GM21529 (cell line): ENCODE measurements around the gene MYOM1.

Experiments used
- ATAC-seq: cut with Tn5 transposase; IDR thresholded peaks from one replicate; pipeline ENCODE4 v1.9.1; 2021; ENCODE audit not compliant: unreplicated experiment

Gene MYOM1

DNA sequence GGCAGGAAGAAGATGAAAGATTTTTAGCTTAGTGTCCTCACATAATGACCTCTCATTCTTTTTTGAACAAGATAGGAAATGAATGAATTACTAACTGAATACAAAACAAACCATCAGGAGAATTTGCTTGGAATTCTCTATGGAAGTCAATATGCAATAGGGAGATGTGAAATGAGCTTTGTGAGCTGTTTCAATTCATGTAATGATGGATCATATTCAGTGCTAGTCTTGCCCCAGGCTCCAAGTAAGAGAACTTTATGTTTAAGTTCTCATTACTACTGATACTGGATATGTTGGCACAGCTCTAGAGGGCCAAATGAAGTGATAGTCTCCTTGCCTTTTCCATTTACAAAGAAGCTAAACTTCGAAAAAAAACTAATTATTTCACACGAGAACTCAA, 29.2 kb downstream of the MYOM1 start:
- ATAC-seq: no peak

GRCh38 chr18:3189884-3190283, 29.9 kb downstream of the MYOM1 start:
- ATAC-seq: no peak

GRCh38 chr18:3186678-3187658, 32.8 kb downstream of the MYOM1 start:
- ATAC-seq: no peak

GRCh38 chr18:3184275-3184963, 35.3 kb downstream of the MYOM1 start:
- no peak for ATAC-seq

GRCh38 chr18:3183103-3183717, 36.6 kb downstream of the MYOM1 start:
- no peak for ATAC-seq

DNA sequence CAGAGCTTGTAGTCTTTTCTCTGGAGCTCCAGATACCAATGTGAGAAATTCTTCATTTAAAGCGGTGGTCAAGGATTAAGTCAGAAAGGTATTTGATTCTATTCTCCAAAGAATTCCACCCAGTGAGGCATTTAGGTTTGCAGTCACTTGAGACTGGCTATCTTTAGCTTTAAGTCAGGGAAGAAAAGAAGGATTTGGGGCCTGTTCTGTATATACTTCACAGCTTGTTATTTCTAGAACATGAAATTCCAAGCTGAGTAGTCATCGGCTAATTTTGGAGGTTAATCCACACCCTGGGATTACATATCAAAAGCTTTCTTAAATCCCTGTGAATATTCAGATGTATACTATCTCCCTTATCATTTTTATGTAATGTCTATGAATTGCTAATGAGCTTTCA, 39.4 kb downstream of the MYOM1 start:
- no peak for ATAC-seq

- peak; percentile 42 for ATAC-seq
These were observed 40.2 kb downstream of the MYOM1 start for GRCh38 chr18:3179430-3180089.

- peak; percentile 90 for ATAC-seq
These were observed 41.7 kb downstream of the MYOM1 start for GRCh38 chr18:3177902-3178687.

- no peak for ATAC-seq
These were observed 44.5 kb downstream of the MYOM1 start for GRCh38 chr18:3175195-3175758.

- no peak for ATAC-seq
These were observed 47.7 kb downstream of the MYOM1 start for GRCh38 chr18:3172097-3172496.

DNA sequence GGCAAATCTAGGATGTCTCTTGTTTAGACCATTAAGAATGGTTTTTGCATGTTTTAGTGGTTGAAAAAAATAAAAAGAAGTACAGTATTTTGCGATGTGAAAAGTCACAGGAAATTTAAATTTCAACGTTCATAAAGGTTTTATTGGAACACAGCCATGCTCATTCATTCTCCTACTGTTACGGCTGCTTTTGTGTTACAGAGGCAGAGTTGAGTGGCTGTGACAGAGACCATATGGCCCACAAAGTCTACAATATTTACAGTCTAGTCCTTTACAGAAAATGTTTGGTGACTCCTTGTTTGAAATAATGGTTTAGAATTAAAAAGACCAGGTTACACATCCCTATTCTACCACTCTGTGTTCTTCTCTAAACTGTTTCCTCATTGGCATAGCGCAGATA, 48.1 kb downstream of the MYOM1 start:
- no peak for ATAC-seq

- no peak for ATAC-seq
These were observed 49.2 kb downstream of the MYOM1 start for GRCh38 chr18:3170441-3171161.

- ATAC-seq: no peak
These were observed 55.4 kb downstream of the MYOM1 start for GRCh38 chr18:3164381-3164780.

- ATAC-seq: no peak
These were observed 55.8 kb downstream of the MYOM1 start for GRCh38 chr18:3163968-3164367.

DNA sequence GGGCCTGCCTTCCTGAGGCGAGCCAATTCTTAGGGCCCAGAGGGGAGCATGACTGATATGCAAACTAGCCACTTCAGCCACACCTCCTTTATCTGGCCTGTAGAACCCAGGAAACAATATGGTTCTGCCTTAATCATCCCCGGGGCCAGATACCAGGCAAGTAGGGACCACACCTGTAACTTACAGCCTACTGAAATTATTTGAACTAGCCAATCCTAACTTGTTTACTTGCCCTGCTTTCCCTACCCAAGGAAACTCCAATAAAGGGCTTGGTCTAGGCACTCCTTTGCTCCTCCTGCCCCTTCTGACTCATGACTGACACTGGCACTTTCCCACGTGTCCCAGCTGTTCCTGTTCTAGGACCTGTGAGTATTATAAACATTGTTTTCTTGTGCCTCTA, 57.6 kb downstream of the MYOM1 start:
- ATAC-seq: no peak

- ATAC-seq: no peak
These were observed 59.9 kb downstream of the MYOM1 start for GRCh38 chr18:3159830-3160229.

GRCh38 chr18:3157606-3158005, 62.2 kb downstream of the MYOM1 start:
- ATAC-seq: no peak

GRCh38 chr18:3157086-3157485, 62.7 kb downstream of the MYOM1 start:
- ATAC-seq: no peak

GRCh38 chr18:3156325-3156640, 63.5 kb downstream of the MYOM1 start:
- ATAC-seq: no peak

DNA sequence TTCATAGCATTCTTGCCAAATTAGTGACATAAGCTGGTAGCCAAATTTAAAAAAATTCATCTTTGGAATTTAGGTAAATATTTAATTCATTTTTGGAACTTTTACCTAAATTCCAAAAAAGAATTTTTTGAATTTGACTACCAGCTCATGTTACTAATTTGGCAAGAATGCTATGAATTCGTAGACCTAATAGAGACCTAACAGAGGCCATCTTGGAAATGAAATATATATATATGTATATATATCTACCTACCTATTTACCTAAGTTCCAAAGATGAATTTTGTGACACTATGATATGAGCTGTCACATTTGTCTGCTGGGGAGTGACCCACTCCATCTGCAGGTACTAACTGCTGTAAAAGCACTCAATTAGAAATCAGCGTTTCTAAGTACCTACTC, 65.6 kb downstream of the MYOM1 start:
- no peak for ATAC-seq
